ENCODE data around the gene PRSS35. TPM values are rescaled to one million over a fixed set of nuclear protein-coding genes. Genes with fewer than 3 reads are reported as not detected.

Gene PRSS35, protein sequence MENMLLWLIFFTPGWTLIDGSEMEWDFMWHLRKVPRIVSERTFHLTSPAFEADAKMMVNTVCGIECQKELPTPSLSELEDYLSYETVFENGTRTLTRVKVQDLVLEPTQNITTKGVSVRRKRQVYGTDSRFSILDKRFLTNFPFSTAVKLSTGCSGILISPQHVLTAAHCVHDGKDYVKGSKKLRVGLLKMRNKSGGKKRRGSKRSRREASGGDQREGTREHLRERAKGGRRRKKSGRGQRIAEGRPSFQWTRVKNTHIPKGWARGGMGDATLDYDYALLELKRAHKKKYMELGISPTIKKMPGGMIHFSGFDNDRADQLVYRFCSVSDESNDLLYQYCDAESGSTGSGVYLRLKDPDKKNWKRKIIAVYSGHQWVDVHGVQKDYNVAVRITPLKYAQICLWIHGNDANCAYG
- total RNA-seq (2022; extraction: Qiagen RNA extraction; ENCODE audit: low read depth): 0.03 to 0.14 TPM (median 0.06 TPM) in 4 of 5 replicates, not detected in the other

DNA sequence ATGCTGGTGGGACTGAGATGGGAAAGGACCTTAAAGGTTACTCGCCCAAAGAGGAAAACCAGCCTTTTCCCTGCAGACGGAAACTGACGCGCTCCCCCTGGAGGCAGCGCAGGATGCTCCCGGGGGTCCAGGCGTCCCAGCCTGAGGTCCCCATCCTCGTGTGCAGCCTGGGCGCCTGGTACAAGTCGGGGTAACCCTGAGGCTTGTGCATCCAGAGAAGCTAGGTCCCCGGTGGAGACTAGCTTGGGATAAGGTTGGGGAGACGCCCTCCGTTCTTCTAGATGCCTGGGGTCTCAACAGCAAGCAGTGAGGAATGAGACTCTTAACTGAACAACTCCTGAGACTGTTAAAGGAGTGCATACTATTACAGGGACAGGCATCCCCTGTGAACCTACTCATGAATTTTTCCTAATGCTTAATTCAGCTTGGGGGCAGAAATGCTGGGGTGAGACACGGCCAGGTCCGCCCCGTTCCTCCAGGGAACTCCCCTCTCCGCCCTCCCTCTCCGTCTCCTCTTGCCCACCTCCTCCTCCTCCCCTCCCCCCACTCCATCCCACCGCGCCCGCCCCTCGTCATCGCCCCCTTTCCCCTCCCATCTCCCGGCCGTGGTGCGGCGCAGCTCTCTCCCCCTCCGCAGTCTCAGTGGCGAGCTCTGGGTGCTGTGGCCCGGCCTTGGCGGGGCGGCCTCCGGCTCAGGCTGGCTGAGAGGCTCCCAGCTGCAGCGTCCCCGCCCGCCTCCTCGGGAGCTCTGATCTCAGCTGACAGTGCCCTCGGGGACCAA, at the start of gene PRSS35:
TSS of gene PRSS35 (plus strand) at position 634 of the 781 bp plus-strand sequence. CDS start 10,908 bp downstream, outside the sequence.

Other genes starting within 250 kb of the PRSS35 start
- 40.1 to 45.1 TPM (median 42.5 TPM) in 5 replicates for gene ME1, start 81.5 kb upstream of the PRSS35 start, total RNA-seq (2022; extraction: Qiagen RNA extraction; ENCODE audit: low read depth)
- 0.08 to 0.96 TPM (median 0.21 TPM) in 5 replicates for gene SNAP91, start 196.6 kb downstream of the PRSS35 start, total RNA-seq (2022; extraction: Qiagen RNA extraction; ENCODE audit: low read depth)